ENCODE results near the gene ACVR2A. TPM values are rescaled to one million over a fixed set of nuclear protein-coding genes. Genes with fewer than 3 reads are reported as not detected.

The ACVR2A gene
- polyA plus RNA-seq, 1 donor (not counting 4 experiments of a cell fraction or from before 2014, with no cell fraction given): 6.6 TPM

DNA sequence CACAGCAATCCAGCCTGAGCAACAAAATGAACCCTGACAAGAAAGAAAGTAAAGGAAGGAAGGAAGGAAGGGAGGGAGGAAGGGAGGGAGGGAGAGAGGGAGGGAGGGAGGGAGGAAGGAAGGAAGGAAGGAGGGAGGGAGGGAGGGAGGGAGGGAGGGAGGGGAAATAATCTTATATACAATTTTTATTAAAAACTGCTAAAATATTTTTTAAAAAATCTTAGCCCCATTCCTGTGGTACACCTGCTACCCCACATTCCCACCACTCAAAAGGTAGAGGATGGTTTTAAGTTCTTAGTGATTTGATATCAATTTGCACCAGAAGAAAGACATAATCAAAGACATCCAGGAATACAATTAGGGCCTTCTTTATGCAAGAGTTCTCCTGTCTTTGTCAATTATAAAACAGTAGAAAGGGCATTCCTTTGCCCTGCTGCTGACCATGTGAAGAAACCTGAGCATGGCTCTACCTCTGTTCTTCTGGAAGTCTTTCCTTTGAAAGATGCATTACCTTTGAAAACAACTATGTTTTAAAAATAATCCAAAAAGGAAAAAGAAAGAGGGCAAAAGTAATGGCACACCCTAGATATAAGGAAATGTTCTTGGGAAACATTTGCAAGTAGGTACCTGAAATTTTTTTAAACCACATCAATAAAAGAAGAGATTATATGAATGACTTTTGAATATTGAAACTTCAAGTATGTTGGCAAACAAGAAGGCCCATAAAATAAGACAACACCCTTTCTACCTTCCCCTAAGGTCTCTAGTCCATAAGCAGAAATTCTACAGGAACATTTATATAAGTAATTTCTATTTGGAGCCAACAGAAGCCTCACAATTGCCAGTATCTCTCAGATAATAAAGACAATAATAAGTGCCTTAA lies 33.7 kb upstream of the ACVR2A start:
- Histone ChIP-seq H3K9me3 (ENCODE audit: control insufficient read depth, low read depth, low read length) (no peaks in the 10 kb centered on the region), H3K79me2 (ENCODE audit: control insufficient read depth, insufficient read depth, low read length) (no peaks in the 10 kb centered on the region), H4K20me1 (ENCODE audit: control insufficient read depth, extremely low read depth, insufficient read depth, low read length) (no peaks in the 10 kb centered on the region), H3K9ac (ENCODE audit: control insufficient read depth, extremely low read depth, insufficient read depth, low read length) (no peak overlapping the region), H3K4me1 (ENCODE audit: control insufficient read depth, extremely low read depth, insufficient read depth, low read length) (no peaks in the 10 kb centered on the region), H3K36me3 (ENCODE audit: control insufficient read depth in 2 of 2, extremely low read depth in 1 of 2, insufficient read depth in 2 of 2, low read length in 2 of 2) (no peaks in the 10 kb centered on the region), H3K4me2 (ENCODE audit: control insufficient read depth, extremely low read depth, insufficient read depth, low read depth, low read length) (no peak overlapping the region), H3K9me1 (ENCODE audit: control insufficient read depth, extremely low read depth, insufficient read depth, low read length) (no peaks in the 10 kb centered on the region), H3K27ac (ENCODE audit: control insufficient read depth, insufficient read depth, low read length) (no peak overlapping the region), H3K27me3 (ENCODE audit: control insufficient read depth, extremely low read depth, insufficient read depth, low read length) (no peaks in the 10 kb centered on the region), H3K4me3 (ENCODE audit: control insufficient read depth in 2 of 3, extremely low read depth in 1 of 3, insufficient read depth in 2 of 3, low read depth in 1 of 3, low read length in 3 of 3) (no peak overlapping the region), H2AFZ (ENCODE audit: control insufficient read depth, low read length) (no peak overlapping the region)
- FAIRE-seq: no peak
- dilution Hi-C loops (cut with MboI; ENCODE audit: extremely low pct_ligation_motif_present, low sequenced_read_pairs): no loop called here
- TF ChIP-seq EZH2 (IDR thresholded peaks at IDR 0.05; ENCODE audit: low read length): no peak
- TF ChIP-seq, protein P1, sequence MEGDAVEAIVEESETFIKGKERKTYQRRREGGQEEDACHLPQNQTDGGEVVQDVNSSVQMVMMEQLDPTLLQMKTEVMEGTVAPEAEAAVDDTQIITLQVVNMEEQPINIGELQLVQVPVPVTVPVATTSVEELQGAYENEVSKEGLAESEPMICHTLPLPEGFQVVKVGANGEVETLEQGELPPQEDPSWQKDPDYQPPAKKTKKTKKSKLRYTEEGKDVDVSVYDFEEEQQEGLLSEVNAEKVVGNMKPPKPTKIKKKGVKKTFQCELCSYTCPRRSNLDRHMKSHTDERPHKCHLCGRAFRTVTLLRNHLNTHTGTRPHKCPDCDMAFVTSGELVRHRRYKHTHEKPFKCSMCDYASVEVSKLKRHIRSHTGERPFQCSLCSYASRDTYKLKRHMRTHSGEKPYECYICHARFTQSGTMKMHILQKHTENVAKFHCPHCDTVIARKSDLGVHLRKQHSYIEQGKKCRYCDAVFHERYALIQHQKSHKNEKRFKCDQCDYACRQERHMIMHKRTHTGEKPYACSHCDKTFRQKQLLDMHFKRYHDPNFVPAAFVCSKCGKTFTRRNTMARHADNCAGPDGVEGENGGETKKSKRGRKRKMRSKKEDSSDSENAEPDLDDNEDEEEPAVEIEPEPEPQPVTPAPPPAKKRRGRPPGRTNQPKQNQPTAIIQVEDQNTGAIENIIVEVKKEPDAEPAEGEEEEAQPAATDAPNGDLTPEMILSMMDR (optimal IDR thresholded peaks at IDR 0.05 in 1 of 3, IDR thresholded peaks at IDR 0.05 in 1 of 3, conservative IDR thresholded peaks at IDR 0.05 in 1 of 3; ENCODE audit: extremely low read depth in 1 of 3, insufficient read depth in 2 of 3, low read length in 3 of 3): no peak
- DNase-seq (ENCODE audit: low read depth, low spot score): no peak

GRCh38 chr2:147818741-147819140 lies 26.1 kb upstream of the ACVR2A start:
- DNase-seq (ENCODE audit: low read depth, low spot score) (no peak), FAIRE-seq (no peak)
- Histone ChIP-seq H3K4me2 (ENCODE audit: control insufficient read depth, extremely low read depth, insufficient read depth, low read depth, low read length) (no peak overlapping the region), H4K20me1 (ENCODE audit: control insufficient read depth, extremely low read depth, insufficient read depth, low read length) (no peaks in the 10 kb centered on the region), H3K79me2 (ENCODE audit: control insufficient read depth, insufficient read depth, low read length) (no peaks in the 10 kb centered on the region), H3K27ac (ENCODE audit: control insufficient read depth, insufficient read depth, low read length) (no peak overlapping the region), H3K9me1 (ENCODE audit: control insufficient read depth, extremely low read depth, insufficient read depth, low read length) (no peaks in the 10 kb centered on the region), H3K9ac (ENCODE audit: control insufficient read depth, extremely low read depth, insufficient read depth, low read length) (no peak overlapping the region), H3K4me3 (ENCODE audit: control insufficient read depth in 2 of 3, extremely low read depth in 1 of 3, insufficient read depth in 2 of 3, low read depth in 1 of 3, low read length in 3 of 3) (no peak overlapping the region), H3K9me3 (ENCODE audit: control insufficient read depth, low read depth, low read length) (no peaks in the 10 kb centered on the region), H3K27me3 (ENCODE audit: control insufficient read depth, extremely low read depth, insufficient read depth, low read length) (no peaks in the 10 kb centered on the region), H2AFZ (ENCODE audit: control insufficient read depth, low read length) (no peak overlapping the region), H3K4me1 (ENCODE audit: control insufficient read depth, extremely low read depth, insufficient read depth, low read length) (no peaks in the 10 kb centered on the region), H3K36me3 (ENCODE audit: control insufficient read depth in 2 of 2, extremely low read depth in 1 of 2, insufficient read depth in 2 of 2, low read length in 2 of 2) (no peaks in the 10 kb centered on the region)
- TF ChIP-seq, protein P1 (optimal IDR thresholded peaks at IDR 0.05 in 1 of 3, IDR thresholded peaks at IDR 0.05 in 1 of 3, conservative IDR thresholded peaks at IDR 0.05 in 1 of 3; ENCODE audit: extremely low read depth in 1 of 3, insufficient read depth in 2 of 3, low read length in 3 of 3): no peak
- no peak for TF ChIP-seq EZH2 (IDR thresholded peaks at IDR 0.05; ENCODE audit: low read length)
- dilution Hi-C loops (cut with MboI; ENCODE audit: extremely low pct_ligation_motif_present, low sequenced_read_pairs): no loop called here
